Activated CD8-positive, alpha-beta memory T cell treated with anti-CD3 and anti-CD28 coated beads for 48 hours (primary cell): ENCODE results near the gene FHIT.

Experiments
- DNase-seq, 3 experiments: peaks; one replicate each; pipeline ENCODE4 v3.0.0-alpha.2; 2020; ENCODE audit warnings: low read depth in 2 of 3, low spot score in 2 of 3

FHIT gene

GRCh38 chr3:60192297-60193114 lies 1058.7 kb downstream of the FHIT start:
- no peak for DNase-seq

GRCh38 chr3:60190073-60190472 lies 1061.2 kb downstream of the FHIT start:
- no peak for DNase-seq

DNA sequence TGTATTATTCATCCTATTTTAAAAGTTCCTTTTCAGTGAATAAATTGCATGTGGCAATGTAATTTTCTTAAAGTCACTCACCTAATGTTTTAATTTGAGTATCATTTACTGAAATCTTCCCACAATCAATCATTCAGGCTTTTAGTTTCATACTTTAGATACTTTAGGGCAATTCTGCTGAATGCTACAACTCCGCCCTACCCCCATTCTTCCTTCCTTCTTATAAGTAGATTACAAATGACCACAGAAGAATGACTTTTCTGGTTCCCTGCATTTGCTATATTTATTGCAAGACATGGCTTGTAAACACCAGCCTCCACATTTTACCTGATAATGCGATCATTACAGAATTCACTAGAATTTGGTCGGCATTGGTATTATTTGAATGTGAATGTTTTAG lies 1061.9 kb downstream of the FHIT start:
- DNase-seq, result no peak

GRCh38 chr3:60188803-60189202 lies 1062.4 kb downstream of the FHIT start:
- no peak for DNase-seq

- DNase-seq, result no peak
Measured at GRCh38 chr3:60187343-60187742, 1063.9 kb downstream of the FHIT start.

- DNase-seq, result no peak
Measured at GRCh38 chr3:60186359-60186758, 1064.9 kb downstream of the FHIT start.

GRCh38 chr3:60185161-60185560 lies 1066.1 kb downstream of the FHIT start:
- DNase-seq, result no peak

- DNase-seq, result no peak
Measured at GRCh38 chr3:60182697-60183096, 1068.6 kb downstream of the FHIT start.

- DNase-seq, result no peak
Measured at GRCh38 chr3:60178931-60179653, 1072.2 kb downstream of the FHIT start.

DNA sequence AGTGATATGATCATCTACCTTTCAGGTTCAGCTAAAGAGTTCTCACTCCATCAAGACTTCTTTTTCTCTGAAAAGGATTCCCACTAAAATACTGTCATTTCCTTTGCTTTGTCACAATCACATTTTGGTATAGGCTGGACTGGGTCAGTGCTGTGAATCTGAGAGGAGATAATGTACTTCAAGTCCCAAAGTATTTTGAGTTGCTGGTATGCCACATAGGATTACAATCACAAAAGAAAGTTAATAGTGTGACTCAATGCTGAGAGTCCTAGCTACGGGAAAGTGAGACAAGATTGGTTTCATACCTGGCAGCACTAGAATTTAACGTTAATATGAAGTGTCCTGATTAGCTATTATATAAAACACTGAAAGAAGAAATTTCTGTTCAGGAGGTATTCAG lies 1073.5 kb downstream of the FHIT start:
- no peak for DNase-seq

DNA sequence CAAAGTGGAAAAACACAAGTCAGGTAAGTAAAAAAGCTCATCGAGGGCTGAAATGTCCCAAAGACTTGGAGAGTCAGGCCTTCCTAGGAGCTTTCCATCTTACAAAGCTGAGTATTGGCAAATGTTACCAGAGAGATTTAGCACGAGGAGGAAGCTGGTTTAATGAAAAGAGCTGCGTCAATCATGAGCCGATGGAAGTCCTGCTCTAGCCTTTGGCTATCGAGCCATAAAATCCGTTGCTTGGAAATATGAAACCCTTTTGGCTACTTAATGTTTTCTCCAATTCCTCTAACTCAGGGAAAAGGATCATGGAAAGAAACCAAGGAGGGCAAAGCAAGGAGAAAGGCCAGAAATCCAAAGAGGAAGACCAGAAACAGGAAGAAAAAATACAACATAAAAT lies 1074.6 kb downstream of the FHIT start:
- DNase-seq, result no peak

DNA sequence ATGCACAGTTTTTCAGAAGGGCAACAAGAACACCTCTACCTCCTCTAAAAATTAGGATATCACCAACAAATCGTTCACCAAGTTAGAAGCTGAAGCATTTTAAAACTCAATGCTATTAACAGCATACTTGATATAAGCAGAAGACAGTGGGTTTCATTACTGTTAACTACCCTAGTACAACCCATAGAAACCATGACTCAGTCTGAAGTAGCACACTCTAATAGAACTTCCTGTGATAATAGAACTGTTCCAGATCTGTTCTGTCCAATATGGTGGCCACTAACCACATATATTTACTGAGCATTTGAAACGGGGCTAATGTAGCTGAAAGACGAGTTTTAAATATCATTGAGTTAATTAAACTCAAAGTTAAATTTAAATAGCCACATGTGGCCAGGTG lies 1075.6 kb downstream of the FHIT start:
- no peak for DNase-seq

DNA sequence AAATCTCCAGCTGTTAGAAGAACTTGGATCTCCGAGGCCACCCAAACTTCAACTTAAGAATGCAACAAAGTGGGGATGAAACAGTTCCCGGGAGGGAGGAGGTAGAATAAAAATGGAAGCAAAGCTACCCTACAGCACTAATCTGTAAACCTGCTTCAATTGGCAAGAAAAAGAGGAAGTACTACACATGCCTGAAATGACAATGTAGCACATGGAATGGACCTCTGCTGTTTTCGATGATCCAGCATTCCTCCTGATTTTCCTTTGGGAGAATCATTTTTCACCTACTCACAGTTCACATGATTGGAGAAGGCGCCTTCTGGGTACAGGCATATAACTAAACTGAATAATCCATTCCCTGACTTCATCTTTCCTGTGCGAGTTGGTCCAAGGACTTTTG lies 1081.5 kb downstream of the FHIT start:
- no peak for DNase-seq

- no peak for DNase-seq
Measured at GRCh38 chr3:60167186-60167585, 1084.1 kb downstream of the FHIT start.

- DNase-seq, result no peak
Measured at GRCh38 chr3:60160822-60161748, 1090.2 kb downstream of the FHIT start.

- DNase-seq, result no peak
Measured at GRCh38 chr3:60160111-60160821, 1091.0 kb downstream of the FHIT start.

DNA sequence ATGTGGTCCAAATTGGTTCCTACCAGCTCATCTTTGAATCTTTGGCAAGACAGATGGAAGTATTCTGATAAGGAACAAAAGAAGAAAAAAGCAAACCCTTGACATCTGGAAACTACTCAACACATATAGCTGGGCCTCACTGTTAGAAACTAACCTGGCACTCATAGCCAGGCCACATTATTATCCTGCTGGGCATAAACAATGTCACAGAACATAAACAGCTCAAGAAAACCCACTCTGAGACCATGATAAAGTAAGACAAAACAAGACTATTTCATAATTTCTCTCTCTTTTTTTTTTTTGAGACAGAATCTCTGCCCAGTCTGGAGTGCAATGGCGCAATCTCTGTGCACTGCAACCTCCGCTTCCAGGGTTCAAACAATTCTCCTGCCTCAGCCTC lies 1093.2 kb downstream of the FHIT start:
- DNase-seq, result no peak

DNA sequence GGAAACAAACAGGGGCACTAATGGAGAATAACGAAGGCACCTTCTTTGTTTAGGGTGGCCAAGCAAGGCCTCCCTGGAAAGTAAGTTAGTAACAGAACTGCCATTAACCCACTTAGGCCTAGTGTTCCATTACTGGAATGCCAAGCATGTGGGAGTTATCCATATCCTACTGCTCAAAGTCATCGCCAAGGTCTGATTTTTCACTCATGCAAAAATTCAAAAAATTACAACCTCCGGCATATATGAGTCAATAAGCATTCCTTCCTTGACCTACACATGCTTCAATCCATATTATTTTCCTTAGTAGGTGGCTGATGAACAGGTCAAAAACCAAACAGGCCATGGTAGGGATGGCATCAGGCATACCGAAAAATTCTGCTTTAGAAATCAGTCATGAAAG lies 1097.2 kb downstream of the FHIT start:
- DNase-seq, result no peak

DNA sequence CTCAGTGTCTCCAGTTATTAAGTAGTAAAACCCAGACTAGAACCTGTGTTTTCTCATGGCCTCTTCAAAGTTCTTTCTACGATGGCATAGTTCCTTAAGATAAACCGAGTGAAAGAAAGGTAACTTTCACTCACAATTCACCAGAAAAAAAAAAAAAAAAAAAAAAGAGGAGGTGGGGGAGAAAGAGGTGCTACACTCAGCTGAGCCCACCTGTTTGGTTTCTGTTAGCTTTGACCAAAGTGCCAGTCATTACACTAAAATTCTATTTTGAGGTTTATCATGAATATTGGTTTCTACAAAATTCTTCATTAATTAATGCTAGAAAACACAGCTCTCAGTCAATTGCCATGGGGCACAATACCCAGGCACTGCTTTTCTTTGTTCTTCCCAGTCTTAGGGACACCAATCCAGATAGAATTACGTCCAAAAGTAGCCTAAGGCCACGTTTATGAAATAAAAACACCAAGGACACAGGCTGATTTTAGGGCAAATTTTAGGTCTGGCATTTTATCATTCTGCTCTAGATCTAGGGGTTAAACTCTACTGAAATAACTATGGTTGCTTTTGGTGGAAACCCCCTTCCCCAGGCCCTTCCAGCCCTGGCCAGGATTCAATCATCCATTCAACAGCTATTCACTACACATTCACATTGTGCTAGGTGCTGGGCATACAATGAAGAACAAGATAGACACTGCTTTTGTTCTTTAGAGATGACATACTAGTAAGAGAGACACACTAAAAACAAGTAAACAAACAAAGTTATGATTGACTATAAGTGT lies 1097.8 kb downstream of the FHIT start:
- DNase-seq, result no peak

- DNase-seq, result no peak
Measured at GRCh38 chr3:60149501-60149900, 1101.8 kb downstream of the FHIT start.
